Stimulated activated CD4-positive, alpha-beta T cell treated with anti-CD3 and anti-CD28 coated beads, TNF-alpha, amount 100 ng/mL, for 48 hours (primary cell): ENCODE results near the gene IDI2.

Experiments
- DNase-seq, 3 donors: peaks; one replicate each; pipeline ENCODE4 v3.0.0-alpha.2; 2020; ENCODE audit warnings: low read depth in 3 of 3

The IDI2 gene

GRCh38 chr10:1007583-1007982 lies 18.1 kb downstream of the IDI2 start:
- DNase-seq, result no peak

- DNase-seq, result no peak
These were observed 19.1 kb downstream of the IDI2 start for GRCh38 chr10:1006573-1006972.

DNA sequence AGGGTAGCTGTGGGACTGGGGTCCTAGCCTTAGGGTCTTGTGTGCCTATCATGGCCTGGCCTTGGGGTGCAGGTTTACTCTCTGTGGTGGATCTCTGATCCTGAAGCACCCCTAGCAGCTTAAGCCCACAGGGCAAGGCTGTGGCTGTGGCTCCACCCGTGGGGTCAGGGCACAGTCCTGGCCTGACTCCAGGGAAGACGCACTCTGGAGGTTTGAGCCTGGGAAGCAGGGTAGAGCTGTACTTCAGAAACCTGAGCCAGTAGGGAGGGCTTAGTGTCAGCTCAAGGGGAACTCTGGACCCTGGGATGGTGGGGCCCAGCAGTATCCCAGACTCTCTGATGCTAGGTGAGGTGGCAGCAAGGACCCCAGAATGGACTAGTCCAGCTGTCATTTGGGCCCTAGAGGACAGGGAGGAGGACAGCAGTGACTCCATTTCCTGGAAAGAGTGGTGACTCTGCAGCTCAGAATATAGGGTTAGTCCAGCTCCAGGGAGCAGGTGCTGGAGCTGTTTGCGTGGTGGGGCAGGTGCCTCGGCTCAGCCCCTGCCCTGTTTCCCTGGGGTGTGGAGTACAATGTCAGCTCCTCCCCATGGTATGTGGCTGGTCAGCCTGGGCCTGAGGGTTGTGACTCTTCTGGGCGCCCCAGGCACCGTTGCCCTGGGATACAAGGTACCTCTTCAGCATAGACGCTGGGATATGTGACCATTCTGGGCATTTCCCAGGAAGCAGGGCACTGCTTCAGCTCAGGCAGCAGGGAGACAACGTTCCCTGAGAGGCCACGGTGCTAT lies 21.6 kb downstream of the IDI2 start:
- DNase-seq, result no peak

- no peak for DNase-seq
These were observed 23.1 kb downstream of the IDI2 start for GRCh38 chr10:1002425-1003006.

DNA sequence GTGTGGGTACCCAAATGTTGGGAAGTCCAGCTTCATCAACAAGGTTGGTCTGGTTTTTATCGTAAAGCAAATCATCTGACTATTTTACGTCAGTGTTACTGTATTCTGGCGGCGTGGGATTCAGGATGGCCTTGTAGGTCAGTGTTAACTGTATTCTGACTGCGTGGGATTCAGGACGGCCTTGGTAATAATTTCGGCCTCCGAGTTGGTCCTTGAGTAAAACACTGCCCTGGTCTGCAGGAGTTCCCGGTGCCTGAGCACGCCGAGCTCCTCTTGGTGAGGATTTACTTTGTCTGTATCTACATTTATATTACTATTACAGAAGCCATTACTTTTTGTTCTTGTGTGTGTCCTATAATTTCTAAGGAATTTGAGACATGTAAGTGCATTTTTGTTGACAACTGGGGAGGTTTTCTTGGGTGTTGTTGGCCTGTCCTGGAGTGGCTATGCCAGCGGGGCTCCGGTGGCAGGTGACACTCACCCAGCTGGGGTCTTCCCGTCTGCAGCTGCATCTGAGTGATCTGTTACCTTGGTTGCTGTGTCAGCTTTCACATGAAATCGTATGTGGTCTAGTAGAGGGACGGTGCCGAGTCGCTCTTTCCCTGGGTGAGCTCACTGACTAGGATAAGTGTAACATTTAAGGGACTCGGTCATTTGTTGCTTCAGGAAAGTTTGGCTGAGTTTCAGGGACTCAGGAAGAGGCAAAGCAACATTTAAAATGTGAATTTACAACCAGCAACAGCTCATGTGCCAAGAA lies 28.2 kb downstream of the IDI2 start:
- no peak for DNase-seq

DNA sequence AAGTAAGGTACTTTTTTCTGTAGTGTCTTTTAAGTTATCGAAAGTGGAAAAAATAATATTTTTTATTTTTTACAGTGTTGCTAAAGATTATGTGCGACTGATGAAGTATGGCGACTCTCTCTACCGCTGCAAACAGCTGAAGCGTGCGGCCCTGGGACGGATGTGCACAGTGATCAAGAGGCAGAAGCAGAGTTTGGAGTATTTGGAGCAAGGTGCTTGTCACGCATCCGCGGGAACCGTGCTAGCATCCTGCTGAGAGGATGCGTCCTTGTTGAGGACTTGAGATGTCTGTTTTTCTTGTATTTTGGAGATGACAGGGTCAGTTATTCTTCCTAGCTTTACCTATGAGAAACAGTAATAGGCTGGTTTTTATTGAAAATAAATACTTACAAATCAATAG lies 29.6 kb downstream of the IDI2 start:
- no peak for DNase-seq

DNA sequence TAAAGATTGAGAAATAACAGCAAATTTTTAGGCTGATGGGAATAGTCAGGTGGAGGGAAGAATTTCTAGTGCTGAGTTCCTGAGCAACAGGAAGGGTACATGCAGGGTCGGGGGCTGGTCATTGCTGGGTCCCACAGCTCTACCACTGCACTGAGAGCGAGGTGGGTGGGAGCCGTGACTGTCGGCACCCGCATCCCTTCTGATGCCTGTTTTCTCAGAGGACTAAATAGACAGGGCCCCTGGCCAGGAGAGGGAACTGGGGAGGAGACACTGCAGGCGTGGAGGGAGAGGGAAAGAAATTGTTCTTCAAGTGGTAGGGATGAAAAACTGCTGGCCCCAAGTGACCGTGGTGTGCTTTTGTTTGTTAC lies 30.1 kb downstream of the IDI2 start:
- DNase-seq, result no peak

- DNase-seq, result no peak
These were observed 30.7 kb downstream of the IDI2 start for GRCh38 chr10:994836-995558.

GRCh38 chr10:992871-993270 lies 32.8 kb downstream of the IDI2 start:
- no peak for DNase-seq

DNA sequence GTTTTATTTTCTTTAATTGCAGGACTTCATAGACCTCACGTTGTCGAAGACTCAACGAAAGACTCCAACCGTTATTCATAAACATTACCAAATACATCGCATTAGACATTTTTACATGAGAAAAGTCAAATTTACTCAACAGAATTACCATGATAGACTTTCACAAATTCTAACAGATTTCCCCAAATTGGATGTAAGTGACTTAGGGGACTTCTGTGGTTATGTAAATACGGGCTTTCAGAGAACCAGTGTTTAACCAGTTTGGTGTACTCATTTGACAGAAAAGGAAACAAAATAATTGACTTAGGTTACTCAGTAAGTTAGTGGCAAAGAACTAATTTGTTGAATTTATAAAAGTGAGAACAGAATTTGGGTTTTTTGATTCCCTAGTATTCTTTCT lies 33.2 kb downstream of the IDI2 start:
- no peak for DNase-seq

GRCh38 chr10:990808-991207 lies 34.9 kb downstream of the IDI2 start:
- no peak for DNase-seq

DNA sequence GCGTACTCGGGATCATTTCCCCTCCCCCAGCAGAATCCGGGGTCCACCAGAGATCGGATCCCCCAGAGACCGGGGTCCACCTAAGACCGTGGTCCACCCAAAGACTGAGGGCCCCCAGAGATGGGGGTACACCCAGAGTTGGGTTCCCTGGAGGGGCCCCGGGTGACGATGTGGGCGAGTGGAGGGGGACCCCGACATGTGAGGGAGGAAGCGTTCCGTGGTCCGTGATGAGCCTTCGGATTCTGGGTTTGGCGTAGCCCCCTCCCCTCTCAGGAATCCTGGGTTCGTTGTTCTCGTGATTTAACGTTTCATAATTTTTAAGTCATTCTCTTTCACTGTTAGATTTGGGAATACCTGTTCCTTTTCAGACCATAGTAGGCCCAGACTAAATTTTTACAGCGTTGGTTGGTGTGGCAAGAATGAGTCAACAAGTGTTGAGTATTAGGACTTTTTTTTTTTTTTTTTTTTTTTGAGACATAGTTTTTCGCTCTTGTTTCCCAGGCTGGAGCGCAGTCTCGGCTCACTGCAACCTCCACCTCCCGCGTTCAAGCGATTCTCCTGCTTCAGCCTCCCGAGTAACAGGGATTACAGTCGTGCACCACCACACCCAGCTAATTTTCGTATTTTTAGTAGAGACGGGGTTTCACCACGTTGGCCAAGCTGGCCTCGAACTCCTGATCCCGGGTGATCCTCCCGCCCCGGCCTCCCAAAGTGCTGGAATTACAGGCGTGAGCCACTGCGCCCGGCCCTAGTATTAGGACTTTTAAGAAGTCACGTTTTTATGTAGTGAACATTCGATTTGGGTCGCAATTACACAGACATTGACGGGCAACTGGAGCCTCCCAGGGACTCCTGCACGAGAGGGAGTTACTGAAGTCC lies 36.8 kb downstream of the IDI2 start:
- DNase-seq, result peak in 1 of 3 donors; percentile 27

GRCh38 chr10:987870-988666 lies 37.6 kb downstream of the IDI2 start, which contains the start of gene GTPBP4:
Gene GTPBP4, plus strand, starts transcription at chr10:988434. Its CDS starts 46 bp downstream, at chr10:988480.
- peak; percentile 93 to 96 (median 93) for DNase-seq

DNA sequence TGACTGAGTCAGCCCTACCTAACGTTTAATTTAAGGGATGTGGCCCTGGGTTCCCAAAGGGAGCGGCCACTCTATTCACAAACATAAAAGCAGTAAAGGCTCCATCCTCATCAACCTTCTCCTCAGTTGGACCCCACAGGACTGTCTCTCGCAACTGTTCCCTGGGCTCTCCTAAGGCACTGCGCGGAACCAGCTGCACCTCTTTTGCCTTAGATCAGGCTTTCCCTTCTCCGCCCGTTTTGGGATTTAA lies 38.1 kb downstream of the IDI2 start:
- no peak for DNase-seq

- DNase-seq, result no peak
These were observed 38.6 kb downstream of the IDI2 start for GRCh38 chr10:986881-987619.

DNA sequence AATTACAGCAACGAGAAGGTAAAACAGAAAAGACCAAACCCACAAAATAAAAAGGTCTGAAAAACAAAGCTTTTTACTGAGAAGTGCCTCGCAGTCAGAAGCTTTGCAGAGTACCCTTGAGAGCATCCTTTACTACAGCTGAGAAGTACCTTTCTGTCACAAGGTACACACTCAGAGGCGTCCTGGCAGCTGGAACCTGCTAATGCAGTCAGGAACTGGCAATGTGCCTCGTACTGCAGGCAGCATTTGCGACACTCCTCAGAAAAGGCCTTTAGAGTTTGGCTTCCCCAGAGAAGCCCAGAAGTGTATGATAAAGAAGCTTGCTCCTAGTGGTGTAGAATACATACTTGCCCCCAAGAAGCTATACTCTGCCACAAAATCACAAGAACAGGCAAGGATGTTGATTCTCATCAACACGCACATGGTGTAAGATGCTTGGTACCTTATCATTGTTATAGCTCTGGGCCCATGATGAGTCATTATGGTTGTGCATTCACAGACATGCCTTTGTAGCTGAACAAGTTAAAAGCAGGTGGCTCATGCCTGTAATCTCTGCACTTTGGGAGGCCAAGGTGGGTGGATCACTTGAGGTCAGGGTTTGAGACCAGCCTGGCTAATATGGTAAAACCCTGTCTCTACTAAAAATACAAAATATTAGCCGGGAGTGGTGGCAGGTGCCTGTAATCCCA lies 39.4 kb downstream of the IDI2 start:
- DNase-seq, result no peak

DNA sequence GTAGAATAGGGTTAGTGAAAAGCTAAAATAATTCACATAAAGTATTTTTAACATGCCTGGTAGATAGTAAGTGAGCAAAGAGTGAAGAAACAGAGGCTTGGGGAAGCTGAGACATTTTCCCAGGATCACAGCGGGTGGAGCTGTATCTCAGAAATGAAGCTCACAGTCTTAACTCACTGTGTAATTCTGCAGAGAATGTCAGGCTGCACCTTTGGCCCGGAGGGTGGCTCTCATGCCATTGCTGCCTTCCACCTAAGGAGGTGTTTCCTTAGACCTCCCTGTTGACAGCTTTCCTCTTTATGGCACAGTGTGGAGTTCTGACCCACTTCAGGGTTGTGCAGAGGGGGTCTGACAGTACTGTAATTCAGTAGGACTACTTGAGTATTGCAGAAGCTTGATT lies 40.3 kb downstream of the IDI2 start:
- DNase-seq, result no peak

- DNase-seq, result no peak
These were observed 41.5 kb downstream of the IDI2 start for GRCh38 chr10:983971-984655.

GRCh38 chr10:983401-983800 lies 42.3 kb downstream of the IDI2 start:
- no peak for DNase-seq
